Tibial nerve (tissue), 4 donors: Measurements from ENCODE around the gene TOMM20.
"Not testable (repeated sequence)": the region's sequence is repeated elsewhere in the genome, so short reads cannot be mapped to it uniquely, and the experiment has no call there.

Experiments used
- EP300 ChIP-seq, 2 donors: sonication (generic); formaldehyde crosslinking; IDR thresholded peaks; one replicate each; pipeline ENCODE4 v1.6.1; 2017; ENCODE audit warnings: antibody characterized with exemption in 2 of 2, mild to moderate bottlenecking in 1 of 2
- POLR2A ChIP-seq, 2 donors: fragments of 450-650 bp; IDR thresholded peaks; one replicate each; pipeline ENCODE4 v1.6.1; 2017; ENCODE audit warnings: antibody characterized with exemption in 2 of 2, mild to moderate bottlenecking in 2 of 2, moderate library complexity in 2 of 2
- TF ChIP-seq, protein P1 (sequence below), 5 experiments: fragments of 200-600 bp in 3 of 5; fragments of 450-650 bp in 2 of 5; sonication (generic) in 3 of 5; IDR thresholded peaks; one replicate each; pipeline ENCODE4 v1.5.1; 2016 to 2019; ENCODE audit warnings: antibody characterized with exemption in 5 of 5, mild to moderate bottlenecking in 3 of 5, moderate library complexity in 2 of 5

DNA sequence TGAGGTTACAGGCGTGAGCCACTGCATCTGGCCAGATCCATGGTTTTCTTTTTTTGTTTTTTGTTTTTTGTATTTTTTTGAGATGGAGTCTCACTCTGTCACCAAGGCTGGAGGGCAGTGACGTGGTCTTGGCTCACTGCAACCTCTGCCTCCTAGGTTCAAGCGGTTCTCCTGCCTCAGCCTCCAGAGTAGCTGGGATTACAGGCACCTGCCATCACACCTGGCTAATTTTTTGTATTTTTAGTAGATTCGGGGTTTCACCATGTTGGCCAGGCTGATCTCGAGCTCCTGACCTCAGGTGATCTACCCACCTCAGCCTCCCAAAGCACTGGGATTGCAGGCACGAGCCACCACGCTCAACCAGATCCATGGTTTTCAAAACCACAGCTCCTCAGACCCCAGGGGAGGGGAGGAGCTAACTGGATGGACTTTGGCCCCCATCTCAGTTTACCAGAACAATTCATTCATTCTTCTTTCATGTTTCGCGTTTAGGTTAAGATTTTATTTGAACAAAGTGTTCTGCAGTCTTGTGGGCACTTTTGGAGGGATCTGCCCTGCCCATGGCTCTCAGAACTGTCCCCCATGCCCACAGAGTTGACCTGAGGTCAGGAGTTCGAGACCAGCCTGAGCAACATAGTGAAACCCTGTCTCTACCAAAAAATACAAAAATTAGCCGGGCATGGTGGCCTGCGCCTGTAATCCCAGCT lies 43.1 kb downstream of the TOMM20 start:
- not testable (repeated sequence) for TF ChIP-seq POLR2A, EP300 (IDR thresholded peaks at IDR 0.05)
- TF ChIP-seq, protein P1, sequence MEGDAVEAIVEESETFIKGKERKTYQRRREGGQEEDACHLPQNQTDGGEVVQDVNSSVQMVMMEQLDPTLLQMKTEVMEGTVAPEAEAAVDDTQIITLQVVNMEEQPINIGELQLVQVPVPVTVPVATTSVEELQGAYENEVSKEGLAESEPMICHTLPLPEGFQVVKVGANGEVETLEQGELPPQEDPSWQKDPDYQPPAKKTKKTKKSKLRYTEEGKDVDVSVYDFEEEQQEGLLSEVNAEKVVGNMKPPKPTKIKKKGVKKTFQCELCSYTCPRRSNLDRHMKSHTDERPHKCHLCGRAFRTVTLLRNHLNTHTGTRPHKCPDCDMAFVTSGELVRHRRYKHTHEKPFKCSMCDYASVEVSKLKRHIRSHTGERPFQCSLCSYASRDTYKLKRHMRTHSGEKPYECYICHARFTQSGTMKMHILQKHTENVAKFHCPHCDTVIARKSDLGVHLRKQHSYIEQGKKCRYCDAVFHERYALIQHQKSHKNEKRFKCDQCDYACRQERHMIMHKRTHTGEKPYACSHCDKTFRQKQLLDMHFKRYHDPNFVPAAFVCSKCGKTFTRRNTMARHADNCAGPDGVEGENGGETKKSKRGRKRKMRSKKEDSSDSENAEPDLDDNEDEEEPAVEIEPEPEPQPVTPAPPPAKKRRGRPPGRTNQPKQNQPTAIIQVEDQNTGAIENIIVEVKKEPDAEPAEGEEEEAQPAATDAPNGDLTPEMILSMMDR (IDR thresholded peaks at IDR 0.05): not testable (repeated sequence)
